NCI-H128 (cell line): Measurements from ENCODE around the gene C11orf16.
"Not testable (repeated sequence)": the region's sequence is repeated elsewhere in the genome, so short reads cannot be mapped to it uniquely, and the experiment has no call there.

Experiments used
- DNase-seq: peaks from one replicate; lab custom pipeline; 2025; ENCODE audit not compliant: unreplicated experiment; lab: John Stamatoyannopoulos, UW

C11orf16 gene

GRCh38 chr11:8932564-8933180 lies at the start of gene C11orf16:
Gene C11orf16 (minus strand): TSS chr11:8932947. CDS start chr11:8932308, 639 bp downstream.
- no peak for DNase-seq

- DNase-seq: no peak
Observed at GRCh38 chr11:8980485-8980884, 47.7 kb upstream of the C11orf16 start.

- not testable (repeated sequence) for DNase-seq
Observed at GRCh38 chr11:8979365-8979764, 46.6 kb upstream of the C11orf16 start.

- no peak for DNase-seq
Observed at GRCh38 chr11:8973121-8973520, 40.4 kb upstream of the C11orf16 start.

- no peak for DNase-seq
Observed at GRCh38 chr11:8971924-8972316, 39.2 kb upstream of the C11orf16 start.

GRCh38 chr11:8971196-8971923 lies 38.6 kb upstream of the C11orf16 start:
- DNase-seq: no peak

- DNase-seq: no peak
Observed at GRCh38 chr11:8967184-8967583, 34.4 kb upstream of the C11orf16 start.

- peak; percentile 72 for DNase-seq
Observed at GRCh38 chr11:8964324-8965320, 31.9 kb upstream of the C11orf16 start, which contains the start of gene TMEM9B. Gene TMEM9B (minus strand): TSS chr11:8964442. CDS start chr11:8964313, 129 bp downstream.

GRCh38 chr11:8963569-8964323 lies 31.0 kb upstream of the C11orf16 start:
- peak; percentile 72 for DNase-seq

GRCh38 chr11:8962841-8963240 lies 30.1 kb upstream of the C11orf16 start:
- DNase-seq: no peak

- DNase-seq: no peak
Observed at GRCh38 chr11:8961401-8961800, 28.7 kb upstream of the C11orf16 start.

- no peak for DNase-seq
Observed at GRCh38 chr11:8959546-8960166, 26.9 kb upstream of the C11orf16 start.

- DNase-seq: no peak
Observed at GRCh38 chr11:8956860-8957259, 24.1 kb upstream of the C11orf16 start.

GRCh38 chr11:8948886-8949285 lies 16.1 kb upstream of the C11orf16 start:
- no peak for DNase-seq

- no peak for DNase-seq
Observed at GRCh38 chr11:8947230-8947943, 14.6 kb upstream of the C11orf16 start.

GRCh38 chr11:8942518-8943066 lies 9.8 kb upstream of the C11orf16 start, which contains the start of gene ASCL3:
Gene ASCL3 (minus strand): TSS chr11:8943016. CDS start chr11:8938161, 4,855 bp downstream.
- DNase-seq: no peak

- DNase-seq: no peak
Observed at GRCh38 chr11:8941341-8942103, 8.8 kb upstream of the C11orf16 start.

GRCh38 chr11:8937659-8938058 lies 4.9 kb upstream of the C11orf16 start:
- DNase-seq: no peak
